Psoas muscle (tissue), 8 donors: ENCODE results near the gene TPGS2. TPM values are rescaled to one million over a fixed set of nuclear protein-coding genes. Genes with fewer than 3 reads are reported as not detected.

Experiments used
- ATAC-seq, 4 donors: fragments of 200-7000 bp; cut with Tn5 transposase; one replicate each; pipeline ENCODE4 v1.9.1; 2020; ENCODE audit warnings: moderate library complexity in 3 of 4, mild to moderate bottlenecking in 2 of 4
- DNase-seq, 2 donors: peaks; one replicate each; pipeline ENCODE4 v3.0.0-alpha.2; 2020
- H3K27ac ChIP-seq: fragments of 200-600 bp; one replicate; pipeline ENCODE4 v1.8.0; 2022
- H3K27me3 ChIP-seq, 3 donors: fragments of 200-600 bp in 1 of 3; one replicate each; pipeline versions ENCODE4 v1.6.1 to v1.8.0; 2013 to 2022; ENCODE audit warnings: low read length in 2 of 3, mild to moderate bottlenecking in 2 of 3, moderate library complexity in 1 of 3; ENCODE audit not compliant: insufficient read depth in 3 of 3
- H3K36me3 ChIP-seq, 2 donors: fragments of 200-600 bp in 1 of 2; one replicate each; pipeline versions ENCODE4 v1.6.1 to v1.8.0; 2013 to 2022; ENCODE audit warnings: low read depth in 1 of 2, mild to moderate bottlenecking in 1 of 2, moderate library complexity in 1 of 2; ENCODE audit not compliant: insufficient read depth in 1 of 2
- H3K4me1 ChIP-seq: fragments of 200-600 bp; one replicate; pipeline ENCODE4 v1.8.0; 2022
- H3K4me3 ChIP-seq: fragments of 200-600 bp; one replicate; pipeline ENCODE4 v1.8.0; 2022; ENCODE audit warnings: mild to moderate bottlenecking
- H3K9me3 ChIP-seq: fragments of 200-600 bp; one replicate; pipeline ENCODE4 v1.8.0; 2022
- WGBS, 3 donors: extraction: QIAGEN DNeasy Blood & Tissue Kit; methylation state at CpG; one replicate each; pipeline versions ENCODE4 v1.1.6 to v1.1.7; 2013; 5-methylcytosine and 5-hydroxymethylcytosine counted together
- intact Hi-C, 2 donors: fragments of 100-400 bp; cut with DNase I; formaldehyde crosslinking; loops; one replicate each; pipeline versions ENCODE4 v1.11.0 to v1.14.2; 2022
- polyA plus RNA-seq, 3 donors: library from polyadenylated mRNA; stranded (reverse); fragments of 200-250 nt; gene quantifications; one replicate each; pipeline ENCODE4 v1.2.3, GENCODE V29; 2013
- total RNA-seq, 4 donors: library from RNA; stranded (reverse); fragmentation: NEBNext Ultra II Directional in 2 of 4; extraction: Animal tissue kit (Norgen Biotek cat#: 25700) in 2 of 4; gene quantifications; one replicate each; pipeline versions ENCODE4 v1.2.1 to v1.2.4, GENCODE V29; 2021 to 2023
- TF ChIP-seq, protein P1 (sequence below): fragments of 200-600 bp; IDR thresholded peaks from one replicate; pipeline ENCODE4 v1.8.0; 2022; ENCODE audit warnings: antibody characterized with exemption
- donor health status: healthy with polysubstance abuse.
- donor health status: DM: no; HTN: no; CAD: no; lungs with moderate emphysema.
- donor health status: Bipolar disorder and iron deficiency.
- donor health status: healthy.
- donor health status: DM: yes; HTN: yes; CAD: no.
- donor health status: DM: no; HTN: no; CAD: no.
- donor health status: DM: no; HTN: no; CAD: no.
- donor health status: DM: yes; HTN: yes; CAD: no.

Gene TPGS2
- total and polyA plus RNA-seq, 7 donors: 8.8 to 17.7 (median 13.5) TPM

DNA sequence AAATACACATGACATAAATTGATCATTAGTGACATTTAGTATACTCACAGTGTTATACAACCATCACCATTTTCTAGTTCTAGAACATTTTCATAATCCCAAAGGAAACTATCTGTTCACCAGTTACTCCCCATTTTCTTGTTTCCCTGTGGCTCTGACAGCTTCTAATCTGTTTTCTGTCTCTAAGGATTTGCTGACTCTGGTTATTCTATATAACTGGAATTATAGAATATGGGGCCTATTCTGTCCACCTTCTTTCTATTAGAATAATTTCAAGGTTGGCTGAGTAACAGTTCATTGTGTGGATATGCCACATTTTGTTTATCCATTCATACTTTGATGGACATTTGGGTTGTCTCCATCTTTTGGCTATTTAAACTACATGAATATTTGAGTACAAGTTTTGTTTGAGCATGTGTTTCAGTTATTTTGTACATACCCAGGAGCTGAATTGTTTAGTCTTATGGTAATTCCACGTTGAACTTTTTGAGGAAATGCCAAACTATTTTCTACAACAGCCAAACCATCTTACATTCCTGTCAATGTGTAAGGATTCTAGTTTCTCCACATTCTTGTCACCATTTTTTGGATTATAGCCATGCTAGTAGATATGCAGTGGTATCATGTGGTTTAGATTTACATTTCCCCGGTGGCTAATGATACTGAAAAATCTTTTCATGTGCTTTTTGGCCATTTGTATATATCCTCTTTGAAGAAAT lies 20.6 kb upstream of the TPGS2 start:
- Histone ChIP-seq H3K4me1 (no peaks in the 10 kb centered on the region), H3K27ac (no peak overlapping the region), H3K9me3 (peaks cover 5% of the 10 kb centered on the region), H3K4me3 (no peak overlapping the region), H3K27me3 (no peaks in the 10 kb centered on the region), H3K36me3 (no peaks in the 10 kb centered on the region)
- no peak for ATAC-seq
- intact Hi-C loops: no loop called here
- no peak for DNase-seq
- WGBS, 3 donors: 45 to 57% (median 57%) methylated on average over 2 of the region's 2 CpGs
- TF ChIP-seq, protein P1, sequence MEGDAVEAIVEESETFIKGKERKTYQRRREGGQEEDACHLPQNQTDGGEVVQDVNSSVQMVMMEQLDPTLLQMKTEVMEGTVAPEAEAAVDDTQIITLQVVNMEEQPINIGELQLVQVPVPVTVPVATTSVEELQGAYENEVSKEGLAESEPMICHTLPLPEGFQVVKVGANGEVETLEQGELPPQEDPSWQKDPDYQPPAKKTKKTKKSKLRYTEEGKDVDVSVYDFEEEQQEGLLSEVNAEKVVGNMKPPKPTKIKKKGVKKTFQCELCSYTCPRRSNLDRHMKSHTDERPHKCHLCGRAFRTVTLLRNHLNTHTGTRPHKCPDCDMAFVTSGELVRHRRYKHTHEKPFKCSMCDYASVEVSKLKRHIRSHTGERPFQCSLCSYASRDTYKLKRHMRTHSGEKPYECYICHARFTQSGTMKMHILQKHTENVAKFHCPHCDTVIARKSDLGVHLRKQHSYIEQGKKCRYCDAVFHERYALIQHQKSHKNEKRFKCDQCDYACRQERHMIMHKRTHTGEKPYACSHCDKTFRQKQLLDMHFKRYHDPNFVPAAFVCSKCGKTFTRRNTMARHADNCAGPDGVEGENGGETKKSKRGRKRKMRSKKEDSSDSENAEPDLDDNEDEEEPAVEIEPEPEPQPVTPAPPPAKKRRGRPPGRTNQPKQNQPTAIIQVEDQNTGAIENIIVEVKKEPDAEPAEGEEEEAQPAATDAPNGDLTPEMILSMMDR: no peak

DNA sequence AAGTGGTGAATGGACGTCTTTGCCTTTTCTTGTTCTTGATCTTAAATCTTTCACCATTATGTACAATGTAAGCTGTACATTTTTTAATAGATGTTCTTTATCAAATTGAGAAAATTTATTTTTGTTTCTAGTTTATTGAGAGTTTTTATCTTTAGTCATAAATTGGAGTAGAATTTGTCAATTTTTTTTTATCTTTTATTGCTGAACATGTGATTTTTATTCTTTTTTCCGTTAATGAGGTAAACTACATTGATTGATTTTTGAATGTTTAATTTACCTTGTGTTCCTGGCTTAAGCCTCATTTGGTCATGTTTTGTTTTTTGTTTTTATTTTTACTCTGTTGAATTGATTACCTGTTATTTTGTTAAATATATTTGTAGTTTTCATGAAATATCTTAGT lies 19.8 kb upstream of the TPGS2 start:
- H3K9me3 ChIP-seq: peaks cover 5% of the 10 kb centered on the region
- no peak overlapping the region for H3K4me3 ChIP-seq
- DNase-seq (no peak), ATAC-seq (no peak)
- intact Hi-C loops: no loop called here
- H3K4me1 ChIP-seq: no peaks in the 10 kb centered on the region
- 95 to 100% (median 99%) methylated on average over 2 of the region's 2 CpGs for WGBS, 3 donors
- H3K27ac ChIP-seq: no peak overlapping the region
- TF ChIP-seq, protein P1: no peak
- H3K36me3 ChIP-seq: no peaks in the 10 kb centered on the region
- no peaks in the 10 kb centered on the region for H3K27me3 ChIP-seq

DNA sequence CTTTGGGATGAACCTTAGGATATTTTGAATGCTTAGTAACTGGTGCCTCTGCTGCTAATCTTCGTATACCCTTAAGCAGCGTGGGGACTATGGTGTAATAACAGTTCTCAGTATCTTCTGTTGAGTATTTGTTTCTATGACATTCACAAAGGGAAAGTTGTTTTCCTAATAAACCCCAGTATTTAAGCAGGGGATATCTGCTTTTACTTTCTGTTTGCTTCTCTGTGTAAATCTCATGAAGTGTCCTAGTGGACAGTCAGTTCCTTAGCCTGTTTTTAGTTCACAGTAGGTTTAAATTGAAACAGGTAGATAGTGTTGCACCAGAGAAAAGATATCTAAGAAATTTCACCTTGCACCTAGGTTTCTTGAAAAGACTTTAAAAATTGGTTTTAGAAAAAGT lies 15.0 kb upstream of the TPGS2 start:
- TF ChIP-seq, protein P1: no peak
- Histone ChIP-seq H3K27ac (no peak overlapping the region), H3K9me3 (no peaks in the 10 kb centered on the region), H3K4me1 (no peaks in the 10 kb centered on the region), H3K27me3 (no peaks in the 10 kb centered on the region), H3K4me3 (no peak overlapping the region), H3K36me3 (no peaks in the 10 kb centered on the region)
- 89 to 96% (median 92%) methylated on average over 2 of the region's 2 CpGs for WGBS, 3 donors
- ATAC-seq (no peak), DNase-seq (no peak)
- intact Hi-C loops: no loop called here

DNA sequence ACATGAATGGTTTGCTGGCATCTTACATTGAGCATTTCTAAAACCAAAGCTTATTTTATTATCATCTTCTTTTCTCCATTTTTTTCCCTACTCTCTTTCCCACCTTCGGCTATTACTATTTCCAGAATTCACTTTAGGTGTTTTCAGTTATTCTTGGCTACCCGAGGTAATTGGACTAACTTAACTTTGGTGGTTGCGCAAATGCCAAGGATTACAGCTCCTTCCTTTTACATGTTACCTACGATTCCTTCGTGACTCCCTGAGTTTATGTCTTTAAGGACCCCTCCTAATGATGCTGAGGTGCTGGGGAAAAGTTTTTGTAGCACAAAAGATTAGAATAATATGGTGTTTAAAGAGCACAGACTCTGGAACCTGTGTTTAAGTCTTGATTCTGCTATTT lies 14.4 kb upstream of the TPGS2 start:
- DNase-seq (no peak), ATAC-seq (no peak)
- Histone ChIP-seq H3K27me3 (no peaks in the 10 kb centered on the region), H3K27ac (no peak overlapping the region), H3K4me3 (no peak overlapping the region), H3K4me1 (no peaks in the 10 kb centered on the region), H3K9me3 (no peaks in the 10 kb centered on the region), H3K36me3 (no peaks in the 10 kb centered on the region)
- intact Hi-C loops: no loop called here
- TF ChIP-seq, protein P1: no peak
- 90 to 96% (median 93%) methylated on average over 5 of the region's 5 CpGs for WGBS, 3 donors

DNA sequence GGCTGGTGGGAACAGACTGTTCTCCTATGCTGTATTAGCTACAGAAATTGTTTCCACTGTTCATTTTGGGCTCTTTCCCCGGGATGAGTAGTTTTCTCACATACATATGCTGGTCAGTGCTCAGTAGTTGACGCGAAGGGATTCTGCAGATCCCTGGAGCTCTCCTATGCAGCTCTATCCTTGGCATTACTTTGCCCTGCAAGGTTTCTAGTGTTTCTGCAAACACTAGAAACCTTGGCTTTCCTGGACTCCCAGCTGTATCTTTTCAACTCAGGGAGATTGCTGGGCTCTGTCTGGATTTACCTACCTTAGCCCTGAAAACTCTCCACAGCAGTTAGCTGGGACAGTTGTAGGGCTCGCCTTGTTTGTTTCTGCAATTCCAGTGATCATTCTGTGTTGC lies 11.0 kb upstream of the TPGS2 start:
- peaks cover 0 to 5% of the 10 kb centered on the region in 2 donors for H3K36me3 ChIP-seq
- intact Hi-C loops: no loop called here
- H3K27ac ChIP-seq: no peak overlapping the region
- ATAC-seq: no peak
- TF ChIP-seq, protein P1: no peak
- no peaks in the 10 kb centered on the region for H3K9me3 ChIP-seq
- H3K4me1 ChIP-seq: peaks cover 5% of the 10 kb centered on the region
- H3K27me3 ChIP-seq: no peaks in the 10 kb centered on the region
- 92 to 95% (median 95%) methylated on average over 4 of the region's 4 CpGs for WGBS, 3 donors
- DNase-seq: no peak
- no peak overlapping the region for H3K4me3 ChIP-seq
